Ovary (tissue), 3 donors: Measurements from ENCODE around the gene COA6.

Source experiments
- POLR2A ChIP-seq: fragments of 450-650 bp; IDR thresholded peaks from one replicate; pipeline ENCODE4 v1.6.1; 2017; ENCODE audit warnings: antibody characterized with exemption, mild to moderate bottlenecking, moderate library complexity
- TF ChIP-seq, protein P1 (sequence below), 3 donors: fragments of 450-650 bp in 2 of 3; fragments of 200-600 bp in 1 of 3; IDR thresholded peaks; one replicate each; pipeline versions ENCODE4 v1.5.1 to v1.8.0; 2016 to 2022; ENCODE audit warnings: antibody characterized with exemption in 3 of 3, mild to moderate bottlenecking in 1 of 3
- donor health status: DM: no; HTN: no; CAD: no.

DNA sequence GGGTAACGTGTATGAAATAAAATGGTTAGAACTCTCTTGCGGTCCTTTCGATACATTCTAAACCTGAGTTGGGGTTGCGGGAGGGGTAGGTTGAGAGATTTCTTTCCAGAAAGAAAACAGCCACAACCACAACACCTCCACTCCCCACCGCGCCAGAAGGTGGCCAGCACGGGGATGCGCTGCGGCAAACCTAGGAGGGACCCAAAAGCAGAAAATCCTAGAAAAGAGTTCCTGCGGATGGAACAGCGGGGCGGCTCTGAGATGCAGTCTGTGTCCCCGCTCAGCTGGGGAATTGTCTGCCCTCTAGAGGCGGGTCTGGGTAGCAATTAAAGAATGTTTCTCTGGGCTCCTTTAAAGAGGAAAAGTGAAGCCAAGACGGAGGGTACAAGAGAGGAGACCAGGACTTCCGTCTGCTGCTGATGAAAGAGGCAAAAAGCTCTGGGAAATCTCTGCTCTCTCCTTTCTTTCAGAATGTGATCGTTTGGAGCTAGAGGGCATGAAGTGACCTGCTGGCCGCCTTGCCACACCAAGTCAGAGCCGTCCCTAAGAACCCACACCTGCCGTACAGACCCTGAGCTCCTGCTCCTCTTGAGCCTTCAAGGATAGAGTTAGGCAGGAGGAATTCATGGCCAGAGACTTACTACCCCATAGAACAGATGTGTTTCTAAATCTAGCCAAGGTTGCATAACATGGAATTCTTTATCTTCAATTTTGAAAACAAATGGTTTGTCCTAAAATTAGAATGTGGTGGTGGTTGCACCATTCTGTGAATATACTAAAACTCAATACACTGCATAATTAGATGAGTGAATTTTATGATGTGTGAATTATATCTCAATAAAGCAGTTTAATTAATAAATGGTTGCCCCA lies 46.5 kb upstream of the COA6 start:
- TF ChIP-seq, protein P1, sequence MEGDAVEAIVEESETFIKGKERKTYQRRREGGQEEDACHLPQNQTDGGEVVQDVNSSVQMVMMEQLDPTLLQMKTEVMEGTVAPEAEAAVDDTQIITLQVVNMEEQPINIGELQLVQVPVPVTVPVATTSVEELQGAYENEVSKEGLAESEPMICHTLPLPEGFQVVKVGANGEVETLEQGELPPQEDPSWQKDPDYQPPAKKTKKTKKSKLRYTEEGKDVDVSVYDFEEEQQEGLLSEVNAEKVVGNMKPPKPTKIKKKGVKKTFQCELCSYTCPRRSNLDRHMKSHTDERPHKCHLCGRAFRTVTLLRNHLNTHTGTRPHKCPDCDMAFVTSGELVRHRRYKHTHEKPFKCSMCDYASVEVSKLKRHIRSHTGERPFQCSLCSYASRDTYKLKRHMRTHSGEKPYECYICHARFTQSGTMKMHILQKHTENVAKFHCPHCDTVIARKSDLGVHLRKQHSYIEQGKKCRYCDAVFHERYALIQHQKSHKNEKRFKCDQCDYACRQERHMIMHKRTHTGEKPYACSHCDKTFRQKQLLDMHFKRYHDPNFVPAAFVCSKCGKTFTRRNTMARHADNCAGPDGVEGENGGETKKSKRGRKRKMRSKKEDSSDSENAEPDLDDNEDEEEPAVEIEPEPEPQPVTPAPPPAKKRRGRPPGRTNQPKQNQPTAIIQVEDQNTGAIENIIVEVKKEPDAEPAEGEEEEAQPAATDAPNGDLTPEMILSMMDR (IDR thresholded peaks at IDR 0.05): no peak
- no peak for TF ChIP-seq POLR2A
